Ishikawa (cell line): Measurements from ENCODE around the gene CDH13.

Experiments
- CEBPB ChIP-seq: IDR thresholded peaks from 2 replicates; pipeline ENCODE4 v1.6.1; 2012
- CREB1 ChIP-seq: IDR thresholded peaks from 2 replicates; pipeline ENCODE4 v1.6.1; 2012; ENCODE audit warnings: low read depth
- EGR1 ChIP-seq: IDR thresholded peaks from 2 replicates; pipeline ENCODE4 v1.6.1; 2012
- EP300 ChIP-seq: IDR thresholded peaks from 2 replicates; pipeline ENCODE4 v1.6.1; 2012; ENCODE audit warnings: borderline replicate concordance
- FOXM1 ChIP-seq: IDR thresholded peaks from 2 replicates; pipeline ENCODE4 v1.6.1; 2012; ENCODE audit warnings: low read depth, borderline replicate concordance
- MAX ChIP-seq: IDR thresholded peaks from 2 replicates; pipeline ENCODE4 v1.6.1; 2012
- NFIC ChIP-seq: IDR thresholded peaks from 2 replicates; pipeline ENCODE4 v1.6.1; 2012
- RAD21 ChIP-seq: IDR thresholded peaks from 2 replicates; pipeline ENCODE4 v1.6.1; 2012; ENCODE audit warnings: low read depth
- REST ChIP-seq: IDR thresholded peaks from 2 replicates; pipeline ENCODE4 v1.6.1; 2012; ENCODE audit warnings: low read depth, mild to moderate bottlenecking
- TAF1 ChIP-seq: IDR thresholded peaks from 2 replicates; pipeline ENCODE4 v1.6.1; 2012; ENCODE audit warnings: low read depth, mild to moderate bottlenecking
- TCF12 ChIP-seq: IDR thresholded peaks from 2 replicates; pipeline ENCODE4 v1.6.1; 2012; ENCODE audit warnings: low read depth
- TEAD4 ChIP-seq: IDR thresholded peaks from 2 replicates; pipeline ENCODE4 v1.6.1; 2012
- USF1 ChIP-seq: IDR thresholded peaks from 2 replicates; pipeline ENCODE4 v1.6.1; 2012
- YY1 ChIP-seq: IDR thresholded peaks from 2 replicates; pipeline ENCODE4 v1.6.1; 2012; ENCODE audit warnings: low read depth
- ZBTB7A ChIP-seq: IDR thresholded peaks from 2 replicates; pipeline ENCODE4 v1.6.1; 2012; ENCODE audit warnings: low read depth

CDH13 gene

GRCh38 chr16:82855471-82855870, 228.7 kb downstream of the CDH13 start:
- no peak for TF ChIP-seq TCF12
- no peak for TF ChIP-seq TAF1
- TF ChIP-seq YY1, result no peak
- no peak for TF ChIP-seq CREB1
- TF ChIP-seq CEBPB, result no peak
- no peak for TF ChIP-seq FOXM1
- TF ChIP-seq USF1, result no peak
- no peak for TF ChIP-seq REST
- no peak for TF ChIP-seq ZBTB7A
- TF ChIP-seq TEAD4, result no peak
- TF ChIP-seq NFIC, result no peak
- no peak for TF ChIP-seq MAX
- TF ChIP-seq RAD21, result no peak
- no peak for TF ChIP-seq EGR1
- TF ChIP-seq EP300, result no peak

- no peak for TF ChIP-seq TAF1
- no peak for TF ChIP-seq TEAD4
- no peak for TF ChIP-seq RAD21
- TF ChIP-seq REST, result no peak
- no peak for TF ChIP-seq ZBTB7A
- TF ChIP-seq NFIC, result no peak
- TF ChIP-seq EP300, result no peak
- TF ChIP-seq EGR1, result no peak
- no peak for TF ChIP-seq FOXM1
- TF ChIP-seq CEBPB, result no peak
Observed at GRCh38 chr16:82857693-82858365, 231.1 kb downstream of the CDH13 start.

GRCh38 chr16:82859662-82860061, 232.9 kb downstream of the CDH13 start:
- peak; percentile 67 for TF ChIP-seq REST
- TF ChIP-seq EGR1, result no peak

GRCh38 chr16:82860071-82860470, 233.3 kb downstream of the CDH13 start:
- TF ChIP-seq TAF1, result no peak

GRCh38 chr16:82862057-82862456, 235.3 kb downstream of the CDH13 start:
- TF ChIP-seq REST (no peak), TEAD4 (no peak), FOXM1 (no peak), NFIC (no peak), USF1 (no peak), YY1 (no peak), TCF12 (no peak), EP300 (no peak)
